HepG2 (cell line): Measurements from ENCODE around the gene PIM3. TPM values are rescaled to one million over a fixed set of nuclear protein-coding genes. Genes with fewer than 3 reads are reported as not detected.

Source experiments
- AHR ChIP-seq: IDR thresholded peaks from 2 replicates; pipeline ENCODE4 v1.6.1; 2018; ENCODE audit warnings: missing genetic modification reagents, missing compliant biosample characterization
- CERS6 ChIP-seq: sonication (generic); formaldehyde crosslinking; IDR thresholded peaks from 2 replicates; pipeline ENCODE4 v1.5.0; 2020; ENCODE audit warnings: missing genetic modification reagents
- DNMT3B ChIP-seq: conservative IDR thresholded peaks from 2 replicates; pipeline ENCODE4 v1.6.1; 2016; ENCODE audit warnings: missing biosample characterization, control low read depth
- DR1 ChIP-seq: sonication (generic); formaldehyde crosslinking; IDR thresholded peaks from 2 replicates; pipeline ENCODE4 v1.8.0; 2021; ENCODE audit warnings: mild to moderate bottlenecking, missing genetic modification reagents, inconsistent platforms
- EEA1 ChIP-seq: sonication (generic); formaldehyde crosslinking; IDR thresholded peaks from 2 replicates; pipeline ENCODE4 v1.5.1; 2020; ENCODE audit warnings: mild to moderate bottlenecking, missing genetic modification reagents, borderline replicate concordance
- ETV5 ChIP-seq: IDR thresholded peaks from 2 replicates; pipeline ENCODE4 v1.6.1; 2018; ENCODE audit warnings: missing biosample characterization, missing genetic modification reagents, inconsistent platforms, borderline replicate concordance
- HDAC1 ChIP-seq: sonication (generic); formaldehyde crosslinking; IDR thresholded peaks from 2 replicates; pipeline ENCODE4 v1.5.1; 2020; ENCODE audit warnings: mild to moderate bottlenecking, missing genetic modification reagents
- HNRNPLL ChIP-seq: fragments of 200-400 bp; formaldehyde crosslinking; IDR thresholded peaks from 2 replicates; pipeline ENCODE4 v1.6.1; 2017; ENCODE audit warnings: mild to moderate bottlenecking, low read depth, low read length; ENCODE audit not compliant: poor library complexity, severe bottlenecking
- HNRNPUL1 ChIP-seq: fragments of 200-400 bp; formaldehyde crosslinking; IDR thresholded peaks from 2 replicates; pipeline ENCODE4 v1.6.1; 2017; ENCODE audit warnings: low read depth, mild to moderate bottlenecking, low read length, moderate library complexity
- HOXA7 ChIP-seq: sonication (generic); formaldehyde crosslinking; IDR thresholded peaks from 2 replicates; pipeline ENCODE4 v1.8.1; 2022; ENCODE audit warnings: mild to moderate bottlenecking, missing genetic modification reagents, moderate library complexity
- KAT7 ChIP-seq: IDR thresholded peaks from 2 replicates; pipeline ENCODE4 v1.6.1; 2018; ENCODE audit warnings: borderline replicate concordance, missing compliant biosample characterization
- MIXL1 ChIP-seq: IDR thresholded peaks from 2 replicates; pipeline ENCODE4 v1.6.1; 2016
- POLR2G ChIP-seq: fragments of 200-400 bp; formaldehyde crosslinking; IDR thresholded peaks from 2 replicates; pipeline ENCODE4 v1.6.1; 2018; ENCODE audit warnings: mild to moderate bottlenecking, low read depth, low read length, moderate library complexity
- RAD21 ChIP-seq: fragments of 450-650 bp; formaldehyde crosslinking; IDR thresholded peaks from 2 replicates; pipeline ENCODE4 v1.5.0; 2020; ENCODE audit warnings: mild to moderate bottlenecking
- RARA ChIP-seq: IDR thresholded peaks from 2 replicates; pipeline ENCODE4 v1.6.1; 2016; ENCODE audit warnings: missing genetic modification reagents, missing compliant biosample characterization
- RBM22 ChIP-seq: fragments of 200-400 bp; formaldehyde crosslinking; optimal IDR thresholded peaks from 2 replicates; pipeline ENCODE3; 2017; ENCODE audit warnings: mild to moderate bottlenecking, low read length, moderate library complexity
- ZBTB20 ChIP-seq: sonication (generic); formaldehyde crosslinking; IDR thresholded peaks from 2 replicates; pipeline ENCODE4 v1.8.1; 2023; ENCODE audit warnings: missing genetic modification reagents, low read depth, mild to moderate bottlenecking, borderline replicate concordance
- ZNF138 ChIP-seq: sonication (generic); formaldehyde crosslinking; IDR thresholded peaks from 2 replicates; pipeline ENCODE4 v1.5.0; 2020; ENCODE audit warnings: mild to moderate bottlenecking, low read depth, missing genetic modification reagents
- ZNF354B ChIP-seq: sonication (generic); formaldehyde crosslinking; IDR thresholded peaks from 2 replicates; pipeline ENCODE4 v1.8.0; 2022; ENCODE audit warnings: mild to moderate bottlenecking, missing genetic modification reagents
- ZNF414 ChIP-seq: sonication (generic); formaldehyde crosslinking; IDR thresholded peaks from 2 replicates; pipeline ENCODE4 v1.5.0; 2020; ENCODE audit warnings: missing genetic modification reagents
- ZNF7 ChIP-seq: IDR thresholded peaks from 2 replicates; pipeline ENCODE4 v1.6.1; 2016; ENCODE audit warnings: missing biosample characterization, missing genetic modification reagents
- ZNF747 ChIP-seq: sonication (generic); formaldehyde crosslinking; IDR thresholded peaks from 2 replicates; pipeline ENCODE4 v1.8.1; 2023; ENCODE audit warnings: missing genetic modification reagents, mild to moderate bottlenecking, borderline replicate concordance
- ZNF780A ChIP-seq: sonication (generic); formaldehyde crosslinking; IDR thresholded peaks from 2 replicates; pipeline ENCODE4 v1.8.0; 2022; ENCODE audit warnings: mild to moderate bottlenecking, missing genetic modification reagents, moderate library complexity
- ZNF879 ChIP-seq: sonication (generic); formaldehyde crosslinking; IDR thresholded peaks from 2 replicates; pipeline ENCODE4 v1.8.1; 2023; ENCODE audit warnings: missing genetic modification reagents
- polyA plus RNA-seq, 8 experiments: library from polyadenylated mRNA; depleted of rRNA in 3 of 8; stranded (reverse) in 7 of 8; unstranded in 1 of 8; fragments of >200 nt; fragmentation: Illumina TruSeq in 4 of 8; extraction: Trizol in 4 of 8; gene quantifications; 2 replicates each; pipeline versions ENCODE4 v1.2.1 to v1.2.3, GENCODE V29; 2011 to 2016; ENCODE audit warnings: low read depth in 4 of 8, missing spikeins in 1 of 8, mixed read lengths in 1 of 8; ENCODE audit not compliant: insufficient read depth in 1 of 8
- total RNA-seq, 5 experiments: library from RNA; depleted of rRNA; stranded (reverse); fragments of >200 nt; fragmentation: Illumina TruSeq; extraction: Trizol; gene quantifications; 2 replicates each; pipeline ENCODE4 v1.2.3, GENCODE V29; 2016; ENCODE audit warnings: low read depth in 1 of 5
- TF ChIP-seq, protein P1 (sequence below): sonication (generic); formaldehyde crosslinking; IDR thresholded peaks from 2 replicates; pipeline ENCODE4 v1.4.0; 2020; ENCODE audit warnings: missing genetic modification reagents
- TF ChIP-seq, protein P2 (sequence below): sonication (generic); formaldehyde crosslinking; IDR thresholded peaks from 2 replicates; pipeline ENCODE4 v1.4.0; 2020; ENCODE audit warnings: missing genetic modification reagents

The PIM3 gene
- total and polyA plus RNA-seq, 2 of the 13 experiments (the other 11 are each of a cell fraction or from before 2014, with no cell fraction given): 21.6 to 31.2 TPM

DNA sequence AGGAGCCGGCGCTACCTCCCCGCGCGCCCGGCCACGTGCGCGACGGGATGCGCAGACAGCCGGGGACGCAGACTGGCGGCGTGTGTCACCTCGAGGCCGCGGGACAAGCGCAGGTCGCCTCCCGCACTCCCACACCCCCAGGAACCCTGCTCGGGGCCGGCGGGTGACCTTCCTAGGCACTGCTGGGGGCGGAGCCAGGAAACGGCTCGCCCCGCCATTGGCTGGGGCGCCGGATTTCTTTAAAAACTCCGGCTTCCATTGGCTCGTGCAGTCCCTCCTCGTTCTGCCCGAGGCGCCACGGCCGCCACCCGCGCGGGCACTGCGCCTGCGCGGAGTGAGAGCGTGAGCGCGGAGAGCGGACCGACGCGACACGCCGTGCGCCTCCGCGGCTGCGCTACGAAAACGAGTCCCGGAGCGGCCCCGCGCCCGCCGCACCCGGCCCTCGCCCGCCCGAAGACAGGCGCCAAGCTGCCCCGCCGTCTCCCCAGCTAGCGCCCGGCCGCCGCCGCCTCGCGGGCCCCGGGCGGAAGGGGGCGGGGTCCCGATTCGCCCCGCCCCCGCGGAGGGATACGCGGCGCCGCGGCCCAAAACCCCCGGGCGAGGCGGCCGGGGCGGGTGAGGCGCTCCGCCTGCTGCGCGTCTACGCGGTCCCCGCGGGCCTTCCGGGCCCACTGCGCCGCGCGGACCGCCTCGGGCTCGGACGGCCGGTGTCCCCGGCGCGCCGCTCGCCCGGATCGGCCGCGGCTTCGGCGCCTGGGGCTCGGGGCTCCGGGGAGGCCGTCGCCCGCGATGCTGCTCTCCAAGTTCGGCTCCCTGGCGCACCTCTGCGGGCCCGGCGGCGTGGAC, at the start of gene PIM3 (continued):
- TF ChIP-seq ETV5 (CRISPR knock-in tag): peak; percentile 84
- TF ChIP-seq DR1 (CRISPR knock-in tag): peak; percentile 89
- TF ChIP-seq ZNF879 (CRISPR knock-in tag): peak; percentile 96
- TF ChIP-seq EEA1 (CRISPR knock-in tag): 0 out of 2 replicates have a peak, but pooled peaks have one; percentile 32
- TF ChIP-seq POLR2G: peak; percentile 85
- TF ChIP-seq HNRNPUL1: no peak
- TF ChIP-seq, protein P1, sequence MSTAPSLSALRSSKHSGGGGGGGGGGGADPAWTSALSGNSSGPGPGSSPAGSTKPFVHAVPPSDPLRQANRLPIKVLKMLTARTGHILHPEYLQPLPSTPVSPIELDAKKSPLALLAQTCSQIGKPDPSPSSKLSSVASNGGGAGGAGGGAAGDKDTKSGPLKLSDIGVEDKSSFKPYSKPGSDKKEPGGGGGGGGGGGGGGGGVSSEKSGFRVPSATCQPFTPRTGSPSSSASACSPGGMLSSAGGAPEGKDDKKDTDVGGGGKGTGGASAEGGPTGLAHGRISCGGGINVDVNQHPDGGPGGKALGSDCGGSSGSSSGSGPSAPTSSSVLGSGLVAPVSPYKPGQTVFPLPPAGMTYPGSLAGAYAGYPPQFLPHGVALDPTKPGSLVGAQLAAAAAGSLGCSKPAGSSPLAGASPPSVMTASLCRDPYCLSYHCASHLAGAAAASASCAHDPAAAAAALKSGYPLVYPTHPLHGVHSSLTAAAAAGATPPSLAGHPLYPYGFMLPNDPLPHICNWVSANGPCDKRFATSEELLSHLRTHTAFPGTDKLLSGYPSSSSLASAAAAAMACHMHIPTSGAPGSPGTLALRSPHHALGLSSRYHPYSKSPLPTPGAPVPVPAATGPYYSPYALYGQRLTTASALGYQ (CRISPR knock-in tag): peak; percentile 42; the same call in 1 of the 2 replicates
- peak; percentile 84; the same call in 1 of the 2 replicates for TF ChIP-seq HDAC1 (CRISPR knock-in tag)
- TF ChIP-seq CERS6 (CRISPR knock-in tag): no peak
- 0 out of 2 replicates have a peak, but pooled peaks have one; percentile 77 for TF ChIP-seq ZNF747 (CRISPR knock-in tag)
- no peak; the same call in 1 of the 2 replicates for TF ChIP-seq ZNF414 (CRISPR knock-in tag)
- TF ChIP-seq AHR (CRISPR knock-in tag): no peak
- no peak for TF ChIP-seq ZBTB20 (CRISPR knock-in tag)
- TF ChIP-seq KAT7: no peak
- 0 out of 2 replicates have a peak, but pooled peaks have one; percentile 23 for TF ChIP-seq MIXL1 (CRISPR knock-in tag)
- TF ChIP-seq RBM22: no peak
- TF ChIP-seq HNRNPLL: peak; percentile 60
- TF ChIP-seq, protein P2, sequence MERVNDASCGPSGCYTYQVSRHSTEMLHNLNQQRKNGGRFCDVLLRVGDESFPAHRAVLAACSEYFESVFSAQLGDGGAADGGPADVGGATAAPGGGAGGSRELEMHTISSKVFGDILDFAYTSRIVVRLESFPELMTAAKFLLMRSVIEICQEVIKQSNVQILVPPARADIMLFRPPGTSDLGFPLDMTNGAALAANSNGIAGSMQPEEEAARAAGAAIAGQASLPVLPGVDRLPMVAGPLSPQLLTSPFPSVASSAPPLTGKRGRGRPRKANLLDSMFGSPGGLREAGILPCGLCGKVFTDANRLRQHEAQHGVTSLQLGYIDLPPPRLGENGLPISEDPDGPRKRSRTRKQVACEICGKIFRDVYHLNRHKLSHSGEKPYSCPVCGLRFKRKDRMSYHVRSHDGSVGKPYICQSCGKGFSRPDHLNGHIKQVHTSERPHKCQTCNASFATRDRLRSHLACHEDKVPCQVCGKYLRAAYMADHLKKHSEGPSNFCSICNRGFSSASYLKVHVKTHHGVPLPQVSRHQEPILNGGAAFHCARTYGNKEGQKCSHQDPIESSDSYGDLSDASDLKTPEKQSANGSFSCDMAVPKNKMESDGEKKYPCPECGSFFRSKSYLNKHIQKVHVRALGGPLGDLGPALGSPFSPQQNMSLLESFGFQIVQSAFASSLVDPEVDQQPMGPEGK (CRISPR knock-in tag): peak; percentile 88
- peak; percentile 60; the same call in 1 of the 2 replicates for TF ChIP-seq RAD21 (CRISPR knock-in tag)
- no peak for TF ChIP-seq ZNF354B
- TF ChIP-seq RARA: peak; percentile 81
- TF ChIP-seq HOXA7 (CRISPR knock-in tag): no peak
- no peak for TF ChIP-seq ZNF780A (CRISPR knock-in tag)
- no peak for TF ChIP-seq ZNF7 (CRISPR knock-in tag)
- no peak for TF ChIP-seq DNMT3B
- TF ChIP-seq ZNF138 (CRISPR knock-in tag): no peak
